GM08714 (cell line): Measurements from ENCODE around the gene ETS1.

ENCODE experiments used
- H3K4me3 ChIP-seq: fragments of 200-500 bp; sonication (Bioruptor generic); 2 replicates; pipeline ENCODE4 v1.5.1; 2014; ENCODE audit warnings: mild to moderate bottlenecking, low read length, inconsistent platforms
- ZNF274 ChIP-seq: IDR thresholded peaks from 2 replicates; pipeline ENCODE4 v1.6.1; 2012; ENCODE audit warnings: mild to moderate bottlenecking, low read depth, low read length

ETS1 gene

GRCh38 chr11:128501632-128502549, 85.5 kb downstream of the ETS1 start:
- no peak for TF ChIP-seq ZNF274
- H3K4me3 ChIP-seq, result no peak overlapping the region

GRCh38 chr11:128501008-128501407, 86.3 kb downstream of the ETS1 start:
- H3K4me3 ChIP-seq, result no peak overlapping the region

GRCh38 chr11:128500493-128500892, 86.9 kb downstream of the ETS1 start:
- TF ChIP-seq ZNF274, result no peak

More at GRCh38 chr11:128501008-128501407, 86.3 kb downstream of the ETS1 start:
- TF ChIP-seq ZNF274, result no peak

GRCh38 chr11:128499613-128500253, 87.6 kb downstream of the ETS1 start:
- H3K4me3 ChIP-seq, result no peak overlapping the region
- no peak for TF ChIP-seq ZNF274

More at GRCh38 chr11:128500493-128500892, 86.9 kb downstream of the ETS1 start:
- H3K4me3 ChIP-seq, result no peak overlapping the region

GRCh38 chr11:128498721-128499245, 88.6 kb downstream of the ETS1 start:
- TF ChIP-seq ZNF274, result no peak

GRCh38 chr11:128497776-128498095, 89.6 kb downstream of the ETS1 start:
- H3K4me3 ChIP-seq, result peak overlapping the region; percentile 15; the same call in 1 of the 2 replicates

More at GRCh38 chr11:128498721-128499245, 88.6 kb downstream of the ETS1 start:
- H3K4me3 ChIP-seq, result no peak overlapping the region

GRCh38 chr11:128497061-128497775, 90.1 kb downstream of the ETS1 start:
- no peak for TF ChIP-seq ZNF274
- H3K4me3 ChIP-seq, result peak overlapping the region; percentile 40; the same call in 1 of the 2 replicates

More at GRCh38 chr11:128497776-128498095, 89.6 kb downstream of the ETS1 start:
- no peak for TF ChIP-seq ZNF274

- H3K4me3 ChIP-seq, result peak overlapping the region; percentile 40; the same call in 1 of the 2 replicates
- TF ChIP-seq ZNF274, result no peak
Observed at GRCh38 chr11:128496692-128497060, 90.7 kb downstream of the ETS1 start.

- no peak for TF ChIP-seq ZNF274
- H3K4me3 ChIP-seq, result peak overlapping the region; percentile 40; the same call in 1 of the 2 replicates
Observed at GRCh38 chr11:128496249-128496648, 91.1 kb downstream of the ETS1 start.

GRCh38 chr11:128494418-128495332, 92.7 kb downstream of the ETS1 start:
- TF ChIP-seq ZNF274, result no peak
- H3K4me3 ChIP-seq, result no peak overlapping the region

- TF ChIP-seq ZNF274, result no peak
- H3K4me3 ChIP-seq, result no peak overlapping the region
Observed at GRCh38 chr11:128493570-128493965, 93.8 kb downstream of the ETS1 start.

GRCh38 chr11:128492903-128493569, 94.3 kb downstream of the ETS1 start:
- H3K4me3 ChIP-seq, result no peak overlapping the region
- no peak for TF ChIP-seq ZNF274

- TF ChIP-seq ZNF274, result no peak
- no peak overlapping the region for H3K4me3 ChIP-seq
Observed at GRCh38 chr11:128492461-128492860, 94.9 kb downstream of the ETS1 start.
